ENCODE results near the gene NKD2.

DNA sequence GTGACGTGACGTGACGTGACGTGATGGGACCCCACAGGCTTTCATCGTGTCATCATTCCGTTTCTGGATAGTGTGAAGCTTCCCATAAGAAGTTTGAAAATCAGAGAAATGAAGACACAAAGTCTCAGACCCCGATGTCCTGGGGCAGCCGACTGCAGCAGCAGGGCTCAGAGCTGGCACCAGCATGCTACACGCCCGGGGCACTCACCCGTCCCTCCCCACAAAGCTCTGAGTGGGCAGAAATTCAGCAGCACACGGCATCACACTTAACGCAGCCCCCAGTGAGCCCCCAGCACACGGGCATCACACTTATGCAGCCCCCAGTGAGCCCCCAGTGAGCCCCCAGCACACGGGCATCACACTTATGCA is 61.1 kb downstream of the NKD2 start:
- TF ChIP-seq, protein P1, sequence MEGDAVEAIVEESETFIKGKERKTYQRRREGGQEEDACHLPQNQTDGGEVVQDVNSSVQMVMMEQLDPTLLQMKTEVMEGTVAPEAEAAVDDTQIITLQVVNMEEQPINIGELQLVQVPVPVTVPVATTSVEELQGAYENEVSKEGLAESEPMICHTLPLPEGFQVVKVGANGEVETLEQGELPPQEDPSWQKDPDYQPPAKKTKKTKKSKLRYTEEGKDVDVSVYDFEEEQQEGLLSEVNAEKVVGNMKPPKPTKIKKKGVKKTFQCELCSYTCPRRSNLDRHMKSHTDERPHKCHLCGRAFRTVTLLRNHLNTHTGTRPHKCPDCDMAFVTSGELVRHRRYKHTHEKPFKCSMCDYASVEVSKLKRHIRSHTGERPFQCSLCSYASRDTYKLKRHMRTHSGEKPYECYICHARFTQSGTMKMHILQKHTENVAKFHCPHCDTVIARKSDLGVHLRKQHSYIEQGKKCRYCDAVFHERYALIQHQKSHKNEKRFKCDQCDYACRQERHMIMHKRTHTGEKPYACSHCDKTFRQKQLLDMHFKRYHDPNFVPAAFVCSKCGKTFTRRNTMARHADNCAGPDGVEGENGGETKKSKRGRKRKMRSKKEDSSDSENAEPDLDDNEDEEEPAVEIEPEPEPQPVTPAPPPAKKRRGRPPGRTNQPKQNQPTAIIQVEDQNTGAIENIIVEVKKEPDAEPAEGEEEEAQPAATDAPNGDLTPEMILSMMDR (IDR thresholded peaks at IDR 0.05; ENCODE audit: insufficient read depth, low read depth, low read length), result no peak
- TF ChIP-seq EZH2 (IDR thresholded peaks at IDR 0.05; ENCODE audit: insufficient read depth, low read length), result no peak

Measured in astrocyte (in vitro differentiated cells and primary cell).